Measurements from ENCODE around the gene SDC4.

SDC4 gene

GRCh38 chr20:45342855-45343531 lies 5.2 kb downstream of the SDC4 start:
- no peak for DNase-seq

- no peak for DNase-seq
These were observed 6.0 kb downstream of the SDC4 start for GRCh38 chr20:45341939-45342854.

GRCh38 chr20:45341579-45341938 lies 6.7 kb downstream of the SDC4 start:
- DNase-seq, result no peak

GRCh38 chr20:45340951-45341350 lies 7.3 kb downstream of the SDC4 start:
- DNase-seq, result no peak

- DNase-seq, result no peak
These were observed 7.9 kb downstream of the SDC4 start for GRCh38 chr20:45340236-45340847.

- no peak for DNase-seq
These were observed 8.4 kb downstream of the SDC4 start for GRCh38 chr20:45339799-45340198.

GRCh38 chr20:45339084-45339483 lies 9.1 kb downstream of the SDC4 start:
- no peak for DNase-seq

- DNase-seq, result no peak
These were observed 9.8 kb downstream of the SDC4 start for GRCh38 chr20:45338121-45339030.

- DNase-seq, result no peak
These were observed 10.7 kb downstream of the SDC4 start for GRCh38 chr20:45337367-45338120.

- no peak for DNase-seq
These were observed 11.5 kb downstream of the SDC4 start for GRCh38 chr20:45336530-45337366.

- no peak for DNase-seq
These were observed 17.7 kb downstream of the SDC4 start for GRCh38 chr20:45330476-45330875.

- no peak for DNase-seq
These were observed 18.5 kb downstream of the SDC4 start for GRCh38 chr20:45329497-45330319.

GRCh38 chr20:45328451-45328850 lies 19.8 kb downstream of the SDC4 start:
- DNase-seq, result no peak

GRCh38 chr20:45325371-45325770 lies 22.9 kb downstream of the SDC4 start:
- no peak for DNase-seq

- DNase-seq, result no peak
These were observed 24.5 kb downstream of the SDC4 start for GRCh38 chr20:45323731-45324130.

- DNase-seq, result peak; percentile 22 to 45
These were observed 25.3 kb downstream of the SDC4 start for GRCh38 chr20:45322952-45323383.

GRCh38 chr20:45320948-45321595 lies 27.2 kb downstream of the SDC4 start:
- peak; percentile 35 to 62 for DNase-seq

- no peak for DNase-seq
These were observed 29.3 kb downstream of the SDC4 start for GRCh38 chr20:45318948-45319347.

- no peak for DNase-seq
These were observed 29.8 kb downstream of the SDC4 start for GRCh38 chr20:45318386-45318939.
